Activated CD4-positive, alpha-beta T cell treated with anti-CD3 and anti-CD28 coated beads, Interleukin-2, Interleukin-4, amounts not matched to agents 100 ng/mL and 50 ng/mL, durations not matched to agents 16 hours and 8 hours (primary cell): ENCODE results near the gene STX4.
A peak's percentile ranks its signal among the peaks of the same experiment; 100 is the strongest.

ENCODE experiments used
- DNase-seq: peaks from one replicate; pipeline ENCODE4 v3.0.0-alpha.2; 2020; ENCODE audit warnings: low spot score

Gene STX4

GRCh38 chr16:31032736-31033708, at the start of gene STX4:
TSS of gene STX4 (plus strand) at chr16:31033558. CDS start at chr16:31033806, 248 bp downstream.
- peak; percentile 98 for DNase-seq

GRCh38 chr16:30983898-30984610, 49.3 kb upstream of the STX4 start:
- DNase-seq, result no peak

GRCh38 chr16:30984669-30985400, 48.5 kb upstream of the STX4 start, which contains the start of gene HSD3B7:
TSS of gene HSD3B7 (plus strand) at chr16:30985207. CDS start at chr16:30985659, 452 bp downstream.
- peak; percentile 83 for DNase-seq

GRCh38 chr16:30985401-30986128, 47.8 kb upstream of the STX4 start:
- no peak for DNase-seq

GRCh38 chr16:30986129-30986991, 47.0 kb upstream of the STX4 start:
- DNase-seq, result no peak

- no peak for DNase-seq
These were observed 45.7 kb upstream of the STX4 start for GRCh38 chr16:30987581-30988190.

- DNase-seq, result no peak
These were observed 43.8 kb upstream of the STX4 start for GRCh38 chr16:30989469-30990047.

GRCh38 chr16:30990105-30990504, 43.3 kb upstream of the STX4 start:
- no peak for DNase-seq

- no peak for DNase-seq
These were observed 42.3 kb upstream of the STX4 start for GRCh38 chr16:30991052-30991451.

- DNase-seq, result no peak
These were observed 41.0 kb upstream of the STX4 start for GRCh38 chr16:30992276-30992780.

GRCh38 chr16:30992931-30993816, 40.2 kb upstream of the STX4 start:
- no peak for DNase-seq

- DNase-seq, result no peak
These were observed 37.4 kb upstream of the STX4 start for GRCh38 chr16:30995927-30996323.

GRCh38 chr16:30996324-30996984, 36.9 kb upstream of the STX4 start:
- DNase-seq, result no peak

- DNase-seq, result peak; percentile 85
These were observed 36.2 kb upstream of the STX4 start for GRCh38 chr16:30996985-30997724.

- DNase-seq, result no peak
These were observed 35.3 kb upstream of the STX4 start for GRCh38 chr16:30997725-30998711.
